Esophagus squamous epithelium (tissue), 5 donors: ENCODE data around the gene WNK1. TPM values are rescaled to one million over a fixed set of nuclear protein-coding genes. Genes with fewer than 3 reads are reported as not detected.

Experiments used
- DNase-seq: peaks from one replicate; lab custom pipeline; 2025; lab: John Stamatoyannopoulos, UW
- H3K27ac ChIP-seq, 4 donors: fragments of 200-600 bp; sonication (generic); one replicate each; pipeline ENCODE4 v1.5.1; 2016 to 2019; ENCODE audit warnings: mild to moderate bottlenecking in 1 of 4
- H3K27me3 ChIP-seq, 4 donors: fragments of 200-600 bp; sonication (generic); 1 replicate in 3 of 4; 2 replicates in 1 of 4; pipeline versions ENCODE4 v1.5.1 to v1.6.0; 2017 to 2021; ENCODE audit warnings: antibody characterized with exemption in 1 of 4
- H3K36me3 ChIP-seq, 3 donors: fragments of 200-600 bp; sonication (generic); one replicate each; pipeline ENCODE4 v1.5.1; 2016 to 2019
- H3K4me1 ChIP-seq, 3 donors: fragments of 200-600 bp; sonication (generic); one replicate each; pipeline ENCODE4 v1.5.1; 2017 to 2019
- H3K4me3 ChIP-seq, 4 donors: fragments of 200-600 bp; sonication (generic); 1 replicate in 3 of 4; 2 replicates in 1 of 4; pipeline ENCODE4 v1.5.1; 2016 to 2019; ENCODE audit warnings: mild to moderate bottlenecking in 2 of 4, moderate library complexity in 1 of 4
- H3K9me3 ChIP-seq, 3 donors: fragments of 200-600 bp; sonication (generic); one replicate each; pipeline ENCODE4 v1.5.1; 2016 to 2019
- CTCF ChIP-seq, 6 experiments: fragments of 450-650 bp in 4 of 6; fragments of 200-600 bp in 2 of 6; sonication (generic) in 2 of 6; IDR thresholded peaks; one replicate each; pipeline ENCODE4 v1.5.1; 2016 to 2019; ENCODE audit warnings: antibody characterized with exemption in 6 of 6, mild to moderate bottlenecking in 4 of 6, moderate library complexity in 4 of 6
- POLR2A ChIP-seq, 4 donors: fragments of 450-650 bp; IDR thresholded peaks; one replicate each; pipeline ENCODE4 v1.6.1; 2017; ENCODE audit warnings: antibody characterized with exemption in 4 of 4, mild to moderate bottlenecking in 4 of 4, moderate library complexity in 3 of 4
- WGBS, 2 donors: methylation state at CpG; one replicate each; pipeline ENCODE4 v1.1.5; 2018; 5-methylcytosine and 5-hydroxymethylcytosine counted together
- intact Hi-C: fragments of 100-400 bp; cut with DNase I; formaldehyde crosslinking; loops from one replicate; pipeline ENCODE4 v1.15.0; 2022
- total RNA-seq, 4 donors: library from RNA; depleted of rRNA; stranded (reverse); fragments of >200 nt; gene quantifications; one replicate each; pipeline ENCODE4 v1.1.0, GENCODE V29; 2016
- donor health status: DM: yes; HTN: yes; CAD: no.

The WNK1 gene
- total RNA-seq, 4 donors from 2014 or later, result 120 to 269 (median 204) TPM

- H3K4me1 ChIP-seq, result peaks cover 0 to 5% (median 0%) of the 10 kb centered on the region in 3 donors
- H3K27me3 ChIP-seq, result no peaks in the 10 kb centered on the region
- no peak overlapping the region for H3K4me3 ChIP-seq
- no peak overlapping the region for H3K27ac ChIP-seq
- TF ChIP-seq POLR2A (IDR thresholded peaks at IDR 0.05) (no peak), CTCF (IDR thresholded peaks at IDR 0.05) (no peak)
- peaks cover 20 to 100% (median 76%) of the 10 kb centered on the region in 3 donors for H3K36me3 ChIP-seq
- DNase-seq, result no peak
- WGBS, 2 donors, result 74 to 81% methylated on average over 5 of the region's 5 CpGs
- H3K9me3 ChIP-seq, result no peaks in the 10 kb centered on the region
- intact Hi-C loops, result no loop called here
These were observed 151.6 kb downstream of the WNK1 start for GRCh38 chr12:904010-904414.

DNA sequence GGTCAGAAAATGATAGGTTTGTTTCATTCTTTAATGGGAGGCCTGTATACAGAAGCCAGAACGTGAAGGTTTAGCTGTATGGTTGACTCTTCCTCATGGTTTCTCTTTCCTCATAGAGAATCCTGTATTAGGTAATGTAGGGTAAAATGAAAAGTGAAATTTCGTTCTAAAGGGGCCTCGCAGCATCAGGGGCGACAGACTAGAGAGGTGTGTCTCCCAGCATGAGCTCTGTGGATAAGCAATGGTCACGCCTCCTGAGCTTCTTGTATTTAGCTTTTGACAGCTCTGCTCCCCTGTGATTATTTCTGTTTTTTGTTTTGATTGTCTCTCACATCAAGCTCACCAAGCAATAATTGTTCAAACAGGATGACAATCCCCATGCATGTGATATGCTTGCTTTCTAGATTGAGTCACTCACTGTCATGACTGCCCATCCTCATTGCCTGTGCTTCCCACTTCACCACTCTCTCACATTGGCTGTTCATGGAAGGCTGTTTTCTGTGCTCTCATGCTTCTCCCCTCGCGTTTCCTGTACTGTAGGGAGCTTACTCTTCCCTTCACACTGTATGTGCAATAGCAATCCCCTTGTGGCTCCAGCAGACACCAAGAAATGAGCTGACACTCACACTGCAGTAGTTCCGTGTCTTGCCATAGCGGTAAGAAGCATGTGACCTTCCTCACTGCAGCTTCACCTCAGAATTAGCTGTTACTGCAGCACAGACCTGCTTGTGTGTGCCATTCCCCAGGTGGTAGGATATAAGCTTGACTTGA is 153.1 kb downstream of the WNK1 start:
- WGBS, 2 donors, result 82 to 88% methylated on average over 9 of the region's 9 CpGs
- no peak overlapping the region for H3K4me3 ChIP-seq
- H3K27ac ChIP-seq, result no peak overlapping the region
- H3K4me1 ChIP-seq, result peaks cover 0 to 5% (median 0%) of the 10 kb centered on the region in 3 donors
- peaks cover 22 to 100% (median 80%) of the 10 kb centered on the region in 3 donors for H3K36me3 ChIP-seq
- intact Hi-C loops, result no loop called here
- no peak for TF ChIP-seq POLR2A (IDR thresholded peaks at IDR 0.05)
- TF ChIP-seq CTCF (IDR thresholded peaks at IDR 0.05), result no peak
- DNase-seq, result no peak
- H3K27me3 ChIP-seq, result no peaks in the 10 kb centered on the region
- H3K9me3 ChIP-seq, result no peaks in the 10 kb centered on the region

DNA sequence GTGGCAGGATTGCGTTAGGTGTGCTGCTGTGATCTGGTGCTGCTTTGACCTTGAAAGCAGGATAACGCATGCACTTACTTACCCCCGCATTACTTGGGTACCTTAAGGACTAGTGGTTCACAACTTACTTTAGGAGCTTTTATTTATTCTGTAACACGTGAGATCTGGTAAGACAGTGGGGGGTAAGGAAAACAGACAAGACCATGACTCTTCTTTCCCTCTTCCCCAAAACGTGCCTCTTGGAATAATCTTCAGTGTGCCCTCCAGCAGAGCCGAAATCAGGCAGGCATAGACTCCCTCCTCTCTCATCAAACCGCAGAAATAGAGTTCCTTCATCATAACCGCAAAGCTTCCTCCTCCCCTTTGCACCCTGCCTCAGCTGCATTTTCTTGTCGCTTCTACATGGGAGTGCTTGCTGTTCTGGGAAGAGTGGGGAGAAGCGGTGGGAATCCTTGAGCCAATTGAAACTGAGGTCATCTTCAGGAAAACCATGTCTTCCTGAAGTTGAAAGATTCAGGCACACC is 153.7 kb downstream of the WNK1 start:
- no peaks in the 10 kb centered on the region for H3K27me3 ChIP-seq
- H3K4me1 ChIP-seq, result peaks cover 0 to 5% (median 0%) of the 10 kb centered on the region in 3 donors
- no peak for DNase-seq
- intact Hi-C loops, result no loop called here
- H3K9me3 ChIP-seq, result no peaks in the 10 kb centered on the region
- 80 to 87% methylated on average over 10 of the region's 10 CpGs for WGBS, 2 donors
- H3K4me3 ChIP-seq, result no peak overlapping the region
- peaks cover 22 to 100% (median 73%) of the 10 kb centered on the region in 3 donors for H3K36me3 ChIP-seq
- H3K27ac ChIP-seq, result no peak overlapping the region
- TF ChIP-seq CTCF (IDR thresholded peaks at IDR 0.05), result no peak
- no peak for TF ChIP-seq POLR2A (IDR thresholded peaks at IDR 0.05)

DNA sequence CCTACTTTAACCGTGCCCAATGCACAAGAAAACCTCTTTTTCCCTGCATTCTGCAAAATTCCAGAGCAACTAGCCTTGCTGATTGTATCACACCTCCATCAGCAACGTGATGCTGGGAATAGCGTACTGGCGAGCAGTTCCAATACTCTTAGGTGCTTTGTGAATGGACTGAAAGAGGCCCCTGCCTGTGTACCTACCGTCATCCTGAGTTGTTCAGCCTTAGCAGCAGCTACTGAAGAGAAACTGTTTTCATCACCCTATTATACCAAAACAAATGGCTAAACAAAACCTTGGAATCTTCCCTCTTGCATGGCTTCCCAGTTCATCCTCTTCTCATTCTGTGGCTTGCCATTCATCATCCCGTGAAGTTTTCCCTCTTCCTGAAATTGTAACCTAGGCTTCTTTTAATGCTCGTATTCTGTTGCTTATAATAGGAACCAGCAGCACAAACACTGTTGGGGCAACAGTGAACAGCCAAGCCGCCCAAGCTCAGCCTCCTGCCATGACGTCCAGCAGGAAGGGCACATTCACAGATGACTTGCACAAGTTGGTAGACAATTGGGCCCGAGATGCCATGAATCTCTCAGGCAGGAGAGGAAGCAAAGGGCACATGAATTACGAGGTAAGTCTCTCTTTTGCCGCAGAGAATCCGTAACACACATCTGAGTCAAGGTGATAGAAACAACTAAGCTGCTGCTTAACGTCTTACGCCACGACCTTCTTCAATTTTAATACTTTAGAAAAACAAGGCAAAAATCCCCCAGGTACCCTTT is 155.2 kb downstream of the WNK1 start:
- no peak for DNase-seq
- no peaks in the 10 kb centered on the region for H3K9me3 ChIP-seq
- no peaks in the 10 kb centered on the region for H3K27me3 ChIP-seq
- no peak overlapping the region for H3K27ac ChIP-seq
- 81 to 85% methylated on average over 14 to 15 of the region's 16 CpGs for WGBS, 2 donors
- H3K4me3 ChIP-seq, result no peak overlapping the region
- TF ChIP-seq CTCF (IDR thresholded peaks at IDR 0.05) (no peak), POLR2A (IDR thresholded peaks at IDR 0.05) (no peak)
- peaks cover 0 to 2% (median 0%) of the 10 kb centered on the region in 3 donors for H3K4me1 ChIP-seq
- intact Hi-C loops, result no loop called here
- peaks cover 22 to 100% (median 69%) of the 10 kb centered on the region in 3 donors for H3K36me3 ChIP-seq
